D721Med (cell line): ENCODE measurements around the gene ZNF750.

ENCODE experiments used
- DNase-seq: peaks from one replicate; pipeline ENCODE4 v3.0.0; 2011; ENCODE audit warnings: low spot score; ENCODE audit not compliant: insufficient read length
- FAIRE-seq: peaks from 2 replicates; lab custom pipeline; 2011; peaks lifted over from hg19 to GRCh38; lab: Jason Lieb, UNC
- TF ChIP-seq, protein P1 (sequence below): IDR thresholded peaks from 2 replicates; pipeline ENCODE4 v1.5.1; 2012; ENCODE audit warnings: mild to moderate bottlenecking, control low read depth; ENCODE audit not compliant: insufficient read depth; ENCODE audit errors: missing control alignments

ZNF750 gene

GRCh38 chr17:82863383-82863940 lies 23.6 kb upstream of the ZNF750 start:
- TF ChIP-seq, protein P1, sequence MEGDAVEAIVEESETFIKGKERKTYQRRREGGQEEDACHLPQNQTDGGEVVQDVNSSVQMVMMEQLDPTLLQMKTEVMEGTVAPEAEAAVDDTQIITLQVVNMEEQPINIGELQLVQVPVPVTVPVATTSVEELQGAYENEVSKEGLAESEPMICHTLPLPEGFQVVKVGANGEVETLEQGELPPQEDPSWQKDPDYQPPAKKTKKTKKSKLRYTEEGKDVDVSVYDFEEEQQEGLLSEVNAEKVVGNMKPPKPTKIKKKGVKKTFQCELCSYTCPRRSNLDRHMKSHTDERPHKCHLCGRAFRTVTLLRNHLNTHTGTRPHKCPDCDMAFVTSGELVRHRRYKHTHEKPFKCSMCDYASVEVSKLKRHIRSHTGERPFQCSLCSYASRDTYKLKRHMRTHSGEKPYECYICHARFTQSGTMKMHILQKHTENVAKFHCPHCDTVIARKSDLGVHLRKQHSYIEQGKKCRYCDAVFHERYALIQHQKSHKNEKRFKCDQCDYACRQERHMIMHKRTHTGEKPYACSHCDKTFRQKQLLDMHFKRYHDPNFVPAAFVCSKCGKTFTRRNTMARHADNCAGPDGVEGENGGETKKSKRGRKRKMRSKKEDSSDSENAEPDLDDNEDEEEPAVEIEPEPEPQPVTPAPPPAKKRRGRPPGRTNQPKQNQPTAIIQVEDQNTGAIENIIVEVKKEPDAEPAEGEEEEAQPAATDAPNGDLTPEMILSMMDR: no peak
- FAIRE-seq (no peak), DNase-seq (no peak)

GRCh38 chr17:82862737-82863382 lies 23.0 kb upstream of the ZNF750 start:
- DNase-seq (no peak), FAIRE-seq (no peak)
- TF ChIP-seq, protein P1: no peak

DNA sequence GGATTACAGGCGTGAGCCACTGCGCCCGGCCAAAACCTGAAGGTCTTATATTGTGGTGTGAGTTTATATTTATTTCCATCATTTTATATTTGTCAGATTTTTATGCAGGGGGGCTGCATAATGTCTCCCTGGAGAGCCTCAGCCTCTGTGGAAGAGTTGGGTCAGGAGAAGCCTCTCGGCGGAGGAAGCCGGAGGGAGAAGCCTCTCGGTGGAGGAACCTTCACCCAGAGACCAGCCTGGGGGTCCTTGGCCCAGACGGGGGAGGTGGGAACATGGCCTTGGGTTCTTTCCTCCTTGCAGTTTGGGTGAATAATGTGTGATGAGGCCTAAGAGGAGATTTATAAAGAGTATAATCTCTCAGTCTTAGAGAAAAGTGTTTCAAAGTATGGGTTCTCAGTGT lies 22.4 kb upstream of the ZNF750 start:
- DNase-seq: no peak
- TF ChIP-seq, protein P1: no peak
- no peak for FAIRE-seq

DNA sequence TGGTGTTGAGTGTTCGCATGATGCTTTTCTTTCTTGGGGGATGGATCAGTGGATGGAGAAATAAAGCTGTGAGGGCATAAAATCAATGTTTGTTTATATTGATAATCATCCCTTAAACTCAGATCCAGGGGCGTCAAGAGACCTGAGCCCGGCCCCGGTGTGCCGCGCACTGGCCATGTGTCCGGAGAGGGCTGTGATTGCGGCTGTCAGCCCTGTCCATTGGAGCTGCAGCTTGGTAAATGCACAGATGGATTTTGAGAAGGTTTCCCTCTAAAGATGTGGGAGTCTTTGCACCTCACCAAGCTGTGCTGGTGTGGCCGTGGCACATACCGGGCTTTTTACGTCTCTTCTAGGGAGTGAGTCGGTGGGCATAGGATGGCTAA lies 21.6 kb upstream of the ZNF750 start:
- TF ChIP-seq, protein P1: no peak
- FAIRE-seq (no peak), DNase-seq (no peak)

- DNase-seq: no peak
- TF ChIP-seq, protein P1: no peak
- FAIRE-seq: no peak
These were observed 21.0 kb upstream of the ZNF750 start for GRCh38 chr17:82860606-82861392.

GRCh38 chr17:82859431-82860403 lies 19.9 kb upstream of the ZNF750 start:
- no peak for FAIRE-seq
- TF ChIP-seq, protein P1: no peak

More at GRCh38 chr17:82859431-82860403, 19.9 kb upstream of the ZNF750 start:
- no peak for DNase-seq
